Heart right ventricle (tissue), 16 donors: ENCODE measurements around the gene MYL6. TPM values are rescaled to one million over a fixed set of nuclear protein-coding genes. Genes with fewer than 3 reads are reported as not detected.

Experiments
- ATAC-seq, 8 donors: fragments of 200-7000 bp; cut with Tn5 transposase; one replicate each; pipeline ENCODE4 v1.9.1; 2020; ENCODE audit warnings: mild to moderate bottlenecking in 8 of 8, moderate library complexity in 8 of 8, moderate number of reproducible peaks in 1 of 8
- DNase-seq, 2 donors: peaks; one replicate each; pipeline ENCODE4 v3.0.0-alpha.2; 2020
- H3K27ac ChIP-seq, 10 donors: fragments of 200-600 bp; sonication (generic) in 2 of 10; one replicate each; pipeline versions ENCODE4 v1.5.0 to v1.8.0; 2020 to 2022; ENCODE audit warnings: mild to moderate bottlenecking in 3 of 10
- H3K27me3 ChIP-seq, 7 donors: fragments of 200-600 bp; one replicate each; pipeline ENCODE4 v1.8.0; 2021 to 2022; ENCODE audit warnings: mild to moderate bottlenecking in 2 of 7
- H3K36me3 ChIP-seq, 9 donors: fragments of 200-600 bp; sonication (generic) in 1 of 9; one replicate each; pipeline versions ENCODE4 v1.5.0 to v1.8.0; 2020 to 2022; ENCODE audit warnings: mild to moderate bottlenecking in 2 of 9
- H3K4me1 ChIP-seq, 9 donors: fragments of 200-600 bp; sonication (generic) in 1 of 9; one replicate each; pipeline versions ENCODE4 v1.5.0 to v1.8.0; 2020 to 2022; ENCODE audit warnings: mild to moderate bottlenecking in 4 of 9
- H3K4me3 ChIP-seq, 10 donors: fragments of 200-600 bp; sonication (generic) in 2 of 10; one replicate each; pipeline versions ENCODE4 v1.5.0 to v1.8.0; 2020 to 2022; ENCODE audit warnings: mild to moderate bottlenecking in 7 of 10, moderate library complexity in 2 of 10
- H3K9me3 ChIP-seq, 11 donors: fragments of 200-600 bp in 10 of 11; sonication (generic) in 2 of 11; one replicate each; pipeline versions ENCODE4 v1.5.0 to v1.8.0; 2013 to 2022; ENCODE audit warnings: mild to moderate bottlenecking in 2 of 11, control low read depth in 1 of 11, moderate library complexity in 1 of 11
- CTCF ChIP-seq, 9 donors: fragments of 200-600 bp; sonication (generic) in 2 of 9; IDR thresholded peaks; one replicate each; pipeline versions ENCODE4 v1.5.0 to v1.8.0; 2021 to 2022; ENCODE audit warnings: antibody characterized with exemption in 9 of 9, mild to moderate bottlenecking in 5 of 9, moderate library complexity in 1 of 9
- WGBS, 2 donors: extraction: QIAGEN DNeasy Blood & Tissue Kit; methylation state at CpG; one replicate each; pipeline ENCODE4 v1.1.7; 2013; ENCODE audit warnings: inconsistent platforms in 1 of 2; 5-methylcytosine and 5-hydroxymethylcytosine counted together
- intact Hi-C, 10 donors: fragments of 100-400 bp; cut with DNase I; formaldehyde crosslinking; loops; one replicate each; pipeline versions ENCODE4 v1.11.1 to v1.14.2; 2022
- polyA plus RNA-seq, 2 donors: library from polyadenylated mRNA; stranded (reverse); fragments of 200-250 nt; gene quantifications; one replicate each; pipeline ENCODE4 v1.2.3, GENCODE V29; 2013
- total RNA-seq, 10 donors: library from RNA; stranded (reverse); fragmentation: NEBNext Ultra II Directional in 3 of 10; extraction: Animal tissue kit (Norgen Biotek cat#: 25700) in 3 of 10; gene quantifications; one replicate each; pipeline versions ENCODE4 v1.2.1 to v1.2.4, GENCODE V29; 2021 to 2023
- donor health status: Arrhythmogenic right ventricular cardiomyopathy.
- donor health status: ischemic (EF 13 %, LVEDD 7.1; RV severe dilation, severe dysfunction).
- donor health status: healthy with polysubstance abuse.
- donor health status: DM: no; HTN: yes; CAD: no.
- donor health status: DM: no; HTN: no; CAD: no.
- donor health status: ischemic (EF 25% LVEDD 6.9; RV normal size, moderate dysfunction).
- donor health status: ischemic (EF 25% LVEDD 5.7; RV mildly dilated, moderate dysfunction).
- donor health status: healthy.
- donor health status: DM: yes; HTN: yes; CAD: no.
- donor health status: Ischemic cardiomyopathy.
- donor health status: ischemic (EF 35%, LVEDD 5.7; RV mildly dilated, moderate dysfunction).
- donor health status: nonischemic (EF 11% LVEDD 7.7; RV severe dilation, severe dysfunction).
- donor health status: DM: yes; HTN: yes; CAD: no.
- donor health status: PGD.
- donor health status: ischemic (EF 29% LVEDD 5.4; RV normal size, mild dysfunction).
- donor health status: nonischemic (EF 23%, LVEDD 6.1; RV moderate dilation, normal function).

MYL6 gene
- total and polyA plus RNA-seq, 12 donors, result 355 to 2,127 (median 503) TPM

GRCh38 chr12:56204275-56204674, 46.1 kb downstream of the MYL6 start:
- peak in 3 of 8 donors; percentile 12 to 29 (median 24) for ATAC-seq
- H3K4me1 ChIP-seq, result peaks cover 0 to 22% (median 3%) of the 10 kb centered on the region in 9 donors
- peaks cover 0 to 53% (median 26%) of the 10 kb centered on the region in 9 donors for H3K36me3 ChIP-seq
- H3K27ac ChIP-seq, result peak overlapping the region in 2 of 10 donors; percentile 33 to 42
- H3K27me3 ChIP-seq, result no peaks in the 10 kb centered on the region
- no peak overlapping the region for H3K4me3 ChIP-seq
- intact Hi-C loops, result loop anchor here in 2 of 10 donors (10.0 kb wide), 1 partner anchor 261 kb away; the partner anchor contains the start of gene SPRYD4 (in 2 of the 2)
- no peak for TF ChIP-seq CTCF (IDR thresholded peaks at IDR 0.05)
- DNase-seq, result no peak
- H3K9me3 ChIP-seq, result no peaks in the 10 kb centered on the region

GRCh38 chr12:56205445-56205844, 47.3 kb downstream of the MYL6 start:
- H3K27me3 ChIP-seq, result no peaks in the 10 kb centered on the region
- H3K36me3 ChIP-seq, result peaks cover 0 to 65% (median 37%) of the 10 kb centered on the region in 9 donors
- intact Hi-C loops, result loop anchor here in 3 of 10 donors (5.0 to 10.0 kb wide), 2 partner anchors 52 to 259 kb away; partner anchors contain the start of genes SPRYD4 (in 2 of the 3) and ANKRD52 (in 1 of the 3)
- H3K27ac ChIP-seq, result peak overlapping the region in 6 of 10 donors; percentile 5 to 42 (median 20)
- DNase-seq (no peak), ATAC-seq (peak in 2 of 8 donors; percentile 11 to 42)
- H3K4me3 ChIP-seq, result no peak overlapping the region
- H3K4me1 ChIP-seq, result peaks cover 0 to 22% (median 3%) of the 10 kb centered on the region in 9 donors
- TF ChIP-seq CTCF (IDR thresholded peaks at IDR 0.05), result peak in 1 of 9 donors; percentile 15
- H3K9me3 ChIP-seq, result no peaks in the 10 kb centered on the region

GRCh38 chr12:56206452-56207166, 48.5 kb downstream of the MYL6 start:
- TF ChIP-seq CTCF (IDR thresholded peaks at IDR 0.05), result peak in 8 of 9 donors; percentile 24 to 65 (median 57)
- ATAC-seq (peak; percentile 36 to 75 (median 64)), DNase-seq (peak; percentile 24 to 55)
- peak overlapping the region in 2 of 10 donors; percentile 16 to 42 for H3K27ac ChIP-seq
- WGBS, 2 donors, result 54 to 58% methylated on average over 14 of the region's 14 CpGs
- H3K27me3 ChIP-seq, result no peaks in the 10 kb centered on the region
- H3K4me1 ChIP-seq, result peaks cover 0 to 22% (median 3%) of the 10 kb centered on the region in 9 donors
- H3K4me3 ChIP-seq, result no peak overlapping the region
- intact Hi-C loops, result loop anchor here in 3 of 10 donors (5.0 to 10.0 kb wide), 2 partner anchors 51 to 258 kb away; partner anchors contain the start of genes SPRYD4 (in 2 of the 3) and ANKRD52 (in 1 of the 3)
- peaks cover 0 to 77% (median 49%) of the 10 kb centered on the region in 9 donors for H3K36me3 ChIP-seq
- H3K9me3 ChIP-seq, result no peaks in the 10 kb centered on the region

GRCh38 chr12:56208006-56208405, 49.8 kb downstream of the MYL6 start:
- H3K9me3 ChIP-seq, result no peaks in the 10 kb centered on the region
- 84 to 89% methylated on average over 6 of the region's 6 CpGs for WGBS, 2 donors
- intact Hi-C loops, result loop anchor here in 3 of 10 donors (5.0 to 10.0 kb wide), 2 partner anchors 49 to 257 kb away; partner anchors contain the start of genes SPRYD4 (in 2 of the 3) and ANKRD52 (in 1 of the 3)
- H3K4me1 ChIP-seq, result peaks cover 0 to 22% (median 3%) of the 10 kb centered on the region in 9 donors
- peaks cover 0 to 91% (median 63%) of the 10 kb centered on the region in 9 donors for H3K36me3 ChIP-seq
- H3K4me3 ChIP-seq, result no peak overlapping the region
- H3K27ac ChIP-seq, result no peak overlapping the region
- no peak for DNase-seq
- no peaks in the 10 kb centered on the region for H3K27me3 ChIP-seq
- ATAC-seq, result no peak
- TF ChIP-seq CTCF (IDR thresholded peaks at IDR 0.05), result no peak

Other genes with a start within 250 kb of the MYL6 start
- 10 to 100 TPM; 10.9 to 19.6 (median 16.7) TPM for gene PYM1, start 230.5 kb upstream of the MYL6 start, total RNA-seq
- gene PYM1, start 230.5 kb upstream of the MYL6 start, polyA plus RNA-seq, result 10 to 100 TPM; 20.4 to 48.6 TPM
- gene DGKA, start 227.2 kb upstream of the MYL6 start, total RNA-seq, result 10 to 100 TPM in 3 of 10 donors, 1 to 10 TPM in 7; 4.6 to 15.5 (median 7.0) TPM
- 10 to 100 TPM in 1 of 2 donors, 1 to 10 TPM in 1; 6.4 to 17.3 TPM for gene DGKA, start 227.2 kb upstream of the MYL6 start, polyA plus RNA-seq
- 1 to 10 TPM in 2 of 10 donors, under 1 TPM in 8; 0.26 to 1.3 (median 0.58) TPM for gene PMEL, start 192.3 kb upstream of the MYL6 start, total RNA-seq
- under 1 TPM; 0.49 to 0.66 TPM for gene PMEL, start 192.3 kb upstream of the MYL6 start, polyA plus RNA-seq
- 10 to 100 TPM in 4 of 10 donors, 1 to 10 TPM in 6; 5.1 to 15.2 (median 8.4) TPM for gene CDK2, start 191.5 kb upstream of the MYL6 start, total RNA-seq
- gene CDK2, start 191.5 kb upstream of the MYL6 start, polyA plus RNA-seq, result 10 to 100 TPM in 1 of 2 donors, 1 to 10 TPM in 1; 6.9 to 18.4 TPM
- 100 to 1,000 TPM; 107 to 137 (median 122) TPM for gene RAB5B, start 184.3 kb upstream of the MYL6 start, total RNA-seq
- gene RAB5B, start 184.3 kb upstream of the MYL6 start, polyA plus RNA-seq, result 10 to 100 TPM; 35.3 to 62.4 TPM
- 10 to 100 TPM; 28.2 to 44.8 (median 31.4) TPM for gene SUOX, start 161.1 kb upstream of the MYL6 start, total RNA-seq
- 10 to 100 TPM; 23.2 to 23.9 TPM for gene SUOX, start 161.1 kb upstream of the MYL6 start, polyA plus RNA-seq
- 10 to 100 TPM in 1 of 10 donors, 1 to 10 TPM in 9; 5.2 to 10.1 (median 7.3) TPM for gene IKZF4, start 137.3 kb upstream of the MYL6 start, total RNA-seq
- 1 to 10 TPM; 1.6 to 3.7 TPM for gene IKZF4, start 137.3 kb upstream of the MYL6 start, polyA plus RNA-seq
- gene RPS26, start 116.4 kb upstream of the MYL6 start, total RNA-seq, result 10 to 100 TPM in 9 of 10 donors, 1 to 10 TPM in 1; 6.9 to 39.6 (median 19.3) TPM
- gene RPS26, start 116.4 kb upstream of the MYL6 start, polyA plus RNA-seq, result 1,000 to 10,000 TPM; 1,156 to 1,370 TPM
- gene ERBB3, start 78.2 kb upstream of the MYL6 start, total RNA-seq, result 1 to 10 TPM in 9 of 10 donors, under 1 TPM in 1; 0.80 to 6.1 (median 2.9) TPM
- 1 to 10 TPM; 2.1 to 7.8 TPM for gene ERBB3, start 78.2 kb upstream of the MYL6 start, polyA plus RNA-seq
- 10 to 100 TPM; 64.3 to 91.9 (median 71.5) TPM for gene PA2G4, start 53.8 kb upstream of the MYL6 start, total RNA-seq
- gene PA2G4, start 53.8 kb upstream of the MYL6 start, polyA plus RNA-seq, result 100 to 1,000 TPM in 1 of 2 donors, 10 to 100 TPM in 1; 79.4 to 148 TPM
- 1,000 to 10,000 TPM; 1,835 to 2,619 (median 2,004) TPM for gene RPL41, start 41.7 kb upstream of the MYL6 start, total RNA-seq
- 1,000 to 10,000 TPM in 1 of 2 donors, 100 to 1,000 TPM in 1; 475 to 5,263 TPM for gene RPL41, start 41.7 kb upstream of the MYL6 start, polyA plus RNA-seq
- 1 to 10 TPM; 3.6 to 5.8 (median 4.9) TPM for gene ZC3H10, start 40.1 kb upstream of the MYL6 start, total RNA-seq
- gene ZC3H10, start 40.1 kb upstream of the MYL6 start, polyA plus RNA-seq, result 1 to 10 TPM; 2.1 to 3.4 TPM
- 10 to 100 TPM; 28.8 to 47.5 (median 31.9) TPM for gene ESYT1, start 30.1 kb upstream of the MYL6 start, total RNA-seq
- 10 to 100 TPM; 20.9 to 57.3 TPM for gene ESYT1, start 30.1 kb upstream of the MYL6 start, polyA plus RNA-seq
- 10 to 100 TPM; 39.8 to 61.9 (median 49.9) TPM for gene MYL6B, start 5.8 kb upstream of the MYL6 start, total RNA-seq
- 10 to 100 TPM; 31.9 to 64.0 TPM for gene MYL6B, start 5.8 kb upstream of the MYL6 start, polyA plus RNA-seq
- 10 to 100 TPM; 56.2 to 81.9 (median 62.8) TPM for gene SMARCC2, start 31.1 kb downstream of the MYL6 start, total RNA-seq
- gene SMARCC2, start 31.1 kb downstream of the MYL6 start, polyA plus RNA-seq, result 10 to 100 TPM; 16.2 to 28.8 TPM
- gene RNF41, start 63.6 kb downstream of the MYL6 start, total RNA-seq, result 10 to 100 TPM; 43.6 to 66.3 (median 47.0) TPM
- gene RNF41, start 63.6 kb downstream of the MYL6 start, polyA plus RNA-seq, result 10 to 100 TPM in 1 of 2 donors, 1 to 10 TPM in 1; 7.0 to 27.0 TPM
- 10 to 100 TPM; 16.2 to 25.3 (median 20.4) TPM for gene NABP2, start 66.0 kb downstream of the MYL6 start, total RNA-seq
- 10 to 100 TPM; 13.5 to 27.7 TPM for gene NABP2, start 66.0 kb downstream of the MYL6 start, polyA plus RNA-seq
- gene SLC39A5, start 71.7 kb downstream of the MYL6 start, total RNA-seq, result not detected
- under 1 TPM; 0.20 to 0.59 TPM for gene SLC39A5, start 71.7 kb downstream of the MYL6 start, polyA plus RNA-seq
- gene ANKRD52, start 100.0 kb downstream of the MYL6 start, total RNA-seq, result 10 to 100 TPM; 22.2 to 30.9 (median 26.5) TPM
- 10 to 100 TPM; 10.2 to 10.8 TPM for gene ANKRD52, start 100.0 kb downstream of the MYL6 start, polyA plus RNA-seq
- gene COQ10A, start 108.6 kb downstream of the MYL6 start, total RNA-seq, result 100 to 1,000 TPM in 9 of 10 donors, 10 to 100 TPM in 1; 55.5 to 258 (median 147) TPM
- gene COQ10A, start 108.6 kb downstream of the MYL6 start, polyA plus RNA-seq, result 100 to 1,000 TPM; 101 to 245 TPM
- gene CS, start 142.0 kb downstream of the MYL6 start, total RNA-seq, result 100 to 1,000 TPM; 601 to 991 (median 877) TPM
- 100 to 1,000 TPM; 154 to 192 TPM for gene CS, start 142.0 kb downstream of the MYL6 start, polyA plus RNA-seq
- 10 to 100 TPM; 22.3 to 51.0 (median 38.7) TPM for gene CNPY2, start 157.6 kb downstream of the MYL6 start, total RNA-seq
- 10 to 100 TPM; 76.2 to 88.2 TPM for gene CNPY2, start 157.6 kb downstream of the MYL6 start, polyA plus RNA-seq
- gene PAN2, start 175.6 kb downstream of the MYL6 start, total RNA-seq, result 10 to 100 TPM; 23.6 to 64.4 (median 38.1) TPM
- gene PAN2, start 175.6 kb downstream of the MYL6 start, polyA plus RNA-seq, result 10 to 100 TPM; 20.6 to 85.3 TPM
- under 1 TPM in 5 of 10 donors, not detected in 5; 0.23 to 0.57 (median 0.44) TPM for gene IL23A, start 180.5 kb downstream of the MYL6 start, total RNA-seq
- gene IL23A, start 180.5 kb downstream of the MYL6 start, polyA plus RNA-seq, result under 1 TPM in 1 of 2 donors, not detected in 1; 0.20 TPM
- 100 to 1,000 TPM in 1 of 10 donors, 10 to 100 TPM in 9; 30.8 to 107 (median 38.7) TPM for gene STAT2, start 201.7 kb downstream of the MYL6 start, total RNA-seq
- gene STAT2, start 201.7 kb downstream of the MYL6 start, polyA plus RNA-seq, result 10 to 100 TPM; 16.9 to 52.6 TPM
- not detected for gene APOF, start 204.5 kb downstream of the MYL6 start, total RNA-seq
- not detected for gene APOF, start 204.5 kb downstream of the MYL6 start, polyA plus RNA-seq